Measurements from ENCODE around the gene TENM4. TPM values are rescaled to one million over a fixed set of nuclear protein-coding genes. Genes with fewer than 3 reads are reported as not detected.
A peak's percentile ranks its signal among the peaks of the same experiment; 100 is the strongest.

Gene TENM4
- total RNA-seq, 1 donor from 2014 or later = 117 TPM

- no peaks in the 10 kb centered on the region for H3K36me3 Mint-ChIP-seq (ENCODE audit: insufficient read depth)
- no peak overlapping the region for H3K27ac Mint-ChIP-seq
- H3K4me1 Mint-ChIP-seq (ENCODE audit: low read depth) = peaks cover 9% of the 10 kb centered on the region
- no peak for DNase-seq (ENCODE audit: low spot score, unreplicated experiment)
- no peak for TF ChIP-seq CTCF (IDR thresholded peaks at IDR 0.05; ENCODE audit: unreplicated experiment)
- H3K4me3 Mint-ChIP-seq (ENCODE audit: low read depth) = no peak overlapping the region
- H3K9me3 Mint-ChIP-seq (ENCODE audit: low read depth) = no peaks in the 10 kb centered on the region
- H3K27me3 Mint-ChIP-seq = no peaks in the 10 kb centered on the region
Observed at GRCh38 chr11:79423736-79424135, 17.1 kb downstream of the TENM4 start.

DNA sequence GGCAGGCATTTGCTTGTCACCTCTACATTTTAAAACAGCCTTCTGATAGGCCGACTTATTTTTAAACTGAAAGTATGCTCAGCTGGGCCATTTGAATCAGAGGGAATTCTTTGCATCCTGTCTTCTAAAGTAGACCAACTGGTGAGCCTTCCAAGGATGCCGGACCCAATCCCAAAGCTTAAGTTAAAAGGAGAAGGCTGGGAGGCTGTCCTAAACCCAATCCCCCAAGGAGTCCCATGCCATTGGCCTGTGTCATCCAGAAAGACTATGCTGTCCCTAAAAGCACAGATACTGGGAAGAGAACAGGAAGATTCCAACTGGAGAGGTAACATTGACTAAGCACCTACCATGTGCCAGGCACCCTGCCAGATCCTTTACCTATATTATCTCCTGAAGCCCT, 18.0 kb downstream of the TENM4 start:
- no peaks in the 10 kb centered on the region for H3K9me3 Mint-ChIP-seq (ENCODE audit: low read depth)
- TF ChIP-seq CTCF (IDR thresholded peaks at IDR 0.05; ENCODE audit: unreplicated experiment) = no peak
- H3K4me1 Mint-ChIP-seq (ENCODE audit: low read depth) = peaks cover 2% of the 10 kb centered on the region

GRCh38 chr11:79421820-79422219, 19.0 kb downstream of the TENM4 start:
- Mint-ChIP-seq H3K4me1 (ENCODE audit: low read depth) (no peaks in the 10 kb centered on the region), H3K4me3 (ENCODE audit: low read depth) (no peak overlapping the region), H3K27ac (no peak overlapping the region), H3K36me3 (ENCODE audit: insufficient read depth) (peaks cover 2% of the 10 kb centered on the region), H3K9me3 (ENCODE audit: low read depth) (peaks cover under 1% of the 10 kb centered on the region), H3K27me3 (no peaks in the 10 kb centered on the region)
- no peak for TF ChIP-seq CTCF (IDR thresholded peaks at IDR 0.05; ENCODE audit: unreplicated experiment)
- DNase-seq (ENCODE audit: low spot score, unreplicated experiment) = no peak

More for the DNA sequence above, 18.0 kb downstream of the TENM4 start:
- Mint-ChIP-seq H3K36me3 (ENCODE audit: insufficient read depth) (no peaks in the 10 kb centered on the region), H3K27ac (no peak overlapping the region), H3K4me3 (ENCODE audit: low read depth) (no peak overlapping the region), H3K27me3 (no peaks in the 10 kb centered on the region)
- DNase-seq (ENCODE audit: low spot score, unreplicated experiment) = no peak

DNA sequence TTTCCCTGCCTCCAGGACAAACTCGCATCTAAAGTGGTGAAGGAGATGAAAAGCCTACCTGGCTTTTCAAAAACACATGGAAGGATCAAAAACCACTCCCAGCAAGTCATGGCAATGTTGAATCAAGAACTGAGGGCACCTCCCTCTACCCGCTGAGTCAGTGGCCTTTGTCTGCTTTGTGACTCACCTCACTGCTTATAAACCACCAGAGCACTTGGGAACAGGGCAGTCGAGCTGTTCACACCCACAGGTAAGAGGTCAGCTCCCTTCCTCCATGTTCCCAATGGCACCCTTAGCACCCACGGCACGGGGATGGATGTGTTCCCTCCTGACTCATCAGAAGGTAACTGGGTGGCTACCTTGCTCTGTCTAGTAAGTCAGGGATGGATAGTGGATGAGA, 21.7 kb downstream of the TENM4 start:
- peak overlapping the region; percentile 34 for H3K27ac Mint-ChIP-seq
- peaks cover 7% of the 10 kb centered on the region for H3K9me3 Mint-ChIP-seq (ENCODE audit: low read depth)
- no peaks in the 10 kb centered on the region for H3K27me3 Mint-ChIP-seq
- peaks cover 10% of the 10 kb centered on the region for H3K36me3 Mint-ChIP-seq (ENCODE audit: insufficient read depth)
- no peaks in the 10 kb centered on the region for H3K4me1 Mint-ChIP-seq (ENCODE audit: low read depth)
- TF ChIP-seq CTCF (IDR thresholded peaks at IDR 0.05; ENCODE audit: unreplicated experiment) = no peak
- no peak for DNase-seq (ENCODE audit: low spot score, unreplicated experiment)
- no peak overlapping the region for H3K4me3 Mint-ChIP-seq (ENCODE audit: low read depth)

GRCh38 chr11:79418241-79418640, 22.6 kb downstream of the TENM4 start:
- Mint-ChIP-seq H3K9me3 (ENCODE audit: low read depth) (peaks cover 7% of the 10 kb centered on the region), H3K27me3 (no peaks in the 10 kb centered on the region), H3K27ac (no peak overlapping the region), H3K4me3 (ENCODE audit: low read depth) (no peak overlapping the region), H3K36me3 (ENCODE audit: insufficient read depth) (peaks cover 10% of the 10 kb centered on the region), H3K4me1 (ENCODE audit: low read depth) (peaks cover 2% of the 10 kb centered on the region)
- TF ChIP-seq CTCF (IDR thresholded peaks at IDR 0.05; ENCODE audit: unreplicated experiment) = no peak
- no peak for DNase-seq (ENCODE audit: low spot score, unreplicated experiment)

All from progenitor cell of endocrine pancreas (in vitro differentiated cells).